Fibroblast of lung (primary cell): ENCODE measurements around the gene ATP10A. TPM values are rescaled to one million over a fixed set of nuclear protein-coding genes. Genes with fewer than 3 reads are reported as not detected.

ENCODE experiments used
- DNase-seq, 2 donors: peaks; one replicate each; pipeline versions ENCODE4 v3.0.0 to v3.0.0-alpha.2; 2010; ENCODE audit warnings: low read depth in 2 of 2
- H2AFZ ChIP-seq: 2 replicates; pipeline ENCODE4 v1.5.1; 2012; ENCODE audit warnings: low read length, control low read depth, inconsistent platforms
- H3K27ac ChIP-seq: 2 replicates; pipeline ENCODE4 v1.5.1; 2011; ENCODE audit warnings: low read length, control low read depth; ENCODE audit not compliant: insufficient read depth
- H3K27me3 ChIP-seq: 2 replicates; pipeline ENCODE4 v1.5.1; 2011; ENCODE audit warnings: mild to moderate bottlenecking, low read length; ENCODE audit not compliant: control insufficient read depth, insufficient read depth
- H3K36me3 ChIP-seq: 2 replicates; pipeline ENCODE4 v1.5.1; 2011; ENCODE audit warnings: low read length; ENCODE audit not compliant: control insufficient read depth, insufficient read depth
- H3K4me1 ChIP-seq: 2 replicates; pipeline ENCODE4 v1.5.1; 2011; ENCODE audit warnings: low read length; ENCODE audit not compliant: control insufficient read depth, insufficient read depth; ENCODE audit errors: extremely low read depth
- H3K4me2 ChIP-seq: 2 replicates; pipeline ENCODE4 v1.5.1; 2011; ENCODE audit warnings: low read length, control low read depth; ENCODE audit not compliant: insufficient read depth; ENCODE audit errors: extremely low read depth
- H3K4me3 ChIP-seq, 4 experiments: fragments of 200-600 bp in 1 of 4; sonication (generic) in 1 of 4; replicated peaks in 1 of 4; 2 replicates each; pipeline ENCODE4 v1.5.1; 2011 to 2016; ENCODE audit warnings: low read length in 4 of 4, low read depth in 3 of 4, mild to moderate bottlenecking in 3 of 4, control low read depth in 2 of 4, inconsistent platforms in 1 of 4, mixed read lengths in 1 of 4; ENCODE audit not compliant: insufficient read depth in 1 of 4; ENCODE audit errors: control extremely low read depth in 1 of 4
- H3K79me2 ChIP-seq: 2 replicates; pipeline ENCODE4 v1.5.1; 2012; ENCODE audit warnings: mild to moderate bottlenecking, low read length, inconsistent platforms; ENCODE audit not compliant: control insufficient read depth, insufficient read depth
- H3K9ac ChIP-seq: 2 replicates; pipeline ENCODE4 v1.5.1; 2011; ENCODE audit warnings: mild to moderate bottlenecking, low read length, control low read depth; ENCODE audit not compliant: insufficient read depth
- H3K9me3 ChIP-seq: 2 replicates; pipeline ENCODE4 v1.5.1; 2012; ENCODE audit warnings: low read depth, low read length; ENCODE audit not compliant: control insufficient read depth, insufficient read depth
- H4K20me1 ChIP-seq: 2 replicates; pipeline ENCODE4 v1.5.1; 2011; ENCODE audit warnings: low read length; ENCODE audit not compliant: control insufficient read depth, insufficient read depth; ENCODE audit errors: extremely low read depth
- CTCF ChIP-seq, 2 donors: IDR thresholded peaks in 1 of 2; conservative IDR thresholded peaks in 1 of 2; 1 replicate in 1 of 2; 2 replicates in 1 of 2; pipeline ENCODE4 v1.5.1; 2011 to 2012; ENCODE audit warnings: low read length in 2 of 2, control low read depth in 1 of 2, inconsistent platforms in 1 of 2, low read depth in 1 of 2, mild to moderate bottlenecking in 1 of 2
- EZH2 ChIP-seq: IDR thresholded peaks from 2 replicates; pipeline ENCODE4 v1.5.1; 2012; ENCODE audit warnings: low read length, control low read depth, mild to moderate bottlenecking; ENCODE audit errors: missing control alignments
- polyA plus RNA-seq, 2 donors: library from polyadenylated mRNA; depleted of rRNA in 1 of 2; stranded (reverse) in 1 of 2; unstranded in 1 of 2; fragments of >200 nt; gene quantifications; 2 replicates each; pipeline ENCODE4 v1.2.1, GENCODE V29; 2011 to 2012; ENCODE audit warnings: missing spikeins in 1 of 2
- total RNA-seq: library from RNA; depleted of rRNA; stranded (reverse); fragments of >200 nt; gene quantifications from 2 replicates; pipeline ENCODE4 v1.2.1, GENCODE V29; 2014

The ATP10A gene
- total and polyA plus RNA-seq, 2 donors (not counting 1 experiment from before 2014, with no cell fraction given) = 12.7 to 13.8 TPM

GRCh38 chr15:25900901-25901300 is 37.8 kb upstream of the ATP10A start:
- H4K20me1 ChIP-seq = no peaks in the 10 kb centered on the region
- H3K27me3 ChIP-seq = no peaks in the 10 kb centered on the region
- H3K79me2 ChIP-seq = no peaks in the 10 kb centered on the region
- H3K4me1 ChIP-seq = no peaks in the 10 kb centered on the region
- DNase-seq = peak; percentile 22 to 60
- H3K4me2 ChIP-seq = no peak overlapping the region
- H3K36me3 ChIP-seq = no peaks in the 10 kb centered on the region
- H3K4me3 ChIP-seq = no peak overlapping the region
- no peak overlapping the region for H3K9ac ChIP-seq
- H2AFZ ChIP-seq = no peak overlapping the region
- TF ChIP-seq EZH2 (no peak), CTCF (conservative IDR thresholded peaks at IDR 0.05 in 1 of 2, IDR thresholded peaks at IDR 0.05 in 1 of 2; ENCODE audit: low read depth in 1 of 2, low read length in 2 of 2) (no peak)
- H3K27ac ChIP-seq = no peak overlapping the region
- H3K9me3 ChIP-seq = no peaks in the 10 kb centered on the region

- peak; percentile 53 to 56 for DNase-seq
- Histone ChIP-seq H3K4me2 (no peak overlapping the region), H4K20me1 (no peaks in the 10 kb centered on the region), H3K36me3 (no peaks in the 10 kb centered on the region), H3K4me1 (no peaks in the 10 kb centered on the region), H3K27ac (no peak overlapping the region), H3K79me2 (no peaks in the 10 kb centered on the region), H3K9ac (no peak overlapping the region), H3K9me3 (no peaks in the 10 kb centered on the region), H3K4me3 (no peak overlapping the region), H3K27me3 (no peaks in the 10 kb centered on the region), H2AFZ (no peak overlapping the region)
- no peak for TF ChIP-seq EZH2
- TF ChIP-seq CTCF (conservative IDR thresholded peaks at IDR 0.05 in 1 of 2, IDR thresholded peaks at IDR 0.05 in 1 of 2; ENCODE audit: low read depth in 1 of 2, low read length in 2 of 2) = no peak
These were observed 37.3 kb upstream of the ATP10A start for GRCh38 chr15:25900431-25900830.

GRCh38 chr15:25899870-25900269 is 36.7 kb upstream of the ATP10A start:
- H3K27me3 ChIP-seq = no peaks in the 10 kb centered on the region
- H3K79me2 ChIP-seq = no peaks in the 10 kb centered on the region
- no peak overlapping the region for H3K27ac ChIP-seq
- H4K20me1 ChIP-seq = no peaks in the 10 kb centered on the region
- no peaks in the 10 kb centered on the region for H3K9me3 ChIP-seq
- H3K9ac ChIP-seq = no peak overlapping the region
- no peak for TF ChIP-seq EZH2
- TF ChIP-seq CTCF (conservative IDR thresholded peaks at IDR 0.05 in 1 of 2, IDR thresholded peaks at IDR 0.05 in 1 of 2; ENCODE audit: low read depth in 1 of 2, low read length in 2 of 2) = no peak
- no peaks in the 10 kb centered on the region for H3K36me3 ChIP-seq
- H2AFZ ChIP-seq = no peak overlapping the region
- no peaks in the 10 kb centered on the region for H3K4me1 ChIP-seq
- H3K4me3 ChIP-seq = no peak overlapping the region
- no peak for DNase-seq
- H3K4me2 ChIP-seq = no peak overlapping the region
